Fibroblast of lung (primary cell): ENCODE results near the gene TMEM14B.

Experiments used
- CTCF ChIP-seq, 2 donors: IDR thresholded peaks in 1 of 2; conservative IDR thresholded peaks in 1 of 2; 1 replicate in 1 of 2; 2 replicates in 1 of 2; pipeline ENCODE4 v1.5.1; 2011 to 2012; ENCODE audit warnings: low read length in 2 of 2, control low read depth in 1 of 2, inconsistent platforms in 1 of 2, low read depth in 1 of 2, mild to moderate bottlenecking in 1 of 2
- EZH2 ChIP-seq: IDR thresholded peaks from 2 replicates; pipeline ENCODE4 v1.5.1; 2012; ENCODE audit warnings: low read length, control low read depth, mild to moderate bottlenecking; ENCODE audit errors: missing control alignments

- no peak for TF ChIP-seq CTCF (conservative IDR thresholded peaks at IDR 0.05 in 1 of 2, IDR thresholded peaks at IDR 0.05 in 1 of 2; ENCODE audit: low read depth in 1 of 2, low read length in 2 of 2)
- no peak for TF ChIP-seq EZH2
Measured at GRCh38 chr6:10736731-10737130, 10.9 kb upstream of the TMEM14B start.
